GM21529 (cell line): ENCODE data around the gene SWI5.

ENCODE experiments used
- ATAC-seq: cut with Tn5 transposase; IDR thresholded peaks from one replicate; pipeline ENCODE4 v1.9.1; 2021; ENCODE audit not compliant: unreplicated experiment

Gene SWI5

DNA sequence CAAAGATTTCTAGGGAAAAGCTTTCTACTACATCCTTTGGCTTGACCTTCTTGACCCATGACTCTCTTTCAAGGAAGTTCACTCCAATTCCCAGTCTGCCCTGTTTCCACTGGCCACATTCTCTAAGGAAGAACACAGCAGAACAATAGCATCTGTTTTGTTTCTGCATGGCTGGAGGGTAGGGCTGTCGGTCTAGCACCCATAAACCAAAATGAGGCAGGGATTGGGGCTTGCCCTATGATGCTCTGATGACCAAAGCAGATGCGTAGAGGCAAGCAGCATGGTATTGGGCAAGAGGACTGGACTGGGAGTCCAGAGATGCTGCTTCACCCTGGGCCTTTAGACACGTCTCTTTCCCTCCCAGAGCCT, 24.4 kb upstream of the SWI5 start:
- ATAC-seq = no peak

DNA sequence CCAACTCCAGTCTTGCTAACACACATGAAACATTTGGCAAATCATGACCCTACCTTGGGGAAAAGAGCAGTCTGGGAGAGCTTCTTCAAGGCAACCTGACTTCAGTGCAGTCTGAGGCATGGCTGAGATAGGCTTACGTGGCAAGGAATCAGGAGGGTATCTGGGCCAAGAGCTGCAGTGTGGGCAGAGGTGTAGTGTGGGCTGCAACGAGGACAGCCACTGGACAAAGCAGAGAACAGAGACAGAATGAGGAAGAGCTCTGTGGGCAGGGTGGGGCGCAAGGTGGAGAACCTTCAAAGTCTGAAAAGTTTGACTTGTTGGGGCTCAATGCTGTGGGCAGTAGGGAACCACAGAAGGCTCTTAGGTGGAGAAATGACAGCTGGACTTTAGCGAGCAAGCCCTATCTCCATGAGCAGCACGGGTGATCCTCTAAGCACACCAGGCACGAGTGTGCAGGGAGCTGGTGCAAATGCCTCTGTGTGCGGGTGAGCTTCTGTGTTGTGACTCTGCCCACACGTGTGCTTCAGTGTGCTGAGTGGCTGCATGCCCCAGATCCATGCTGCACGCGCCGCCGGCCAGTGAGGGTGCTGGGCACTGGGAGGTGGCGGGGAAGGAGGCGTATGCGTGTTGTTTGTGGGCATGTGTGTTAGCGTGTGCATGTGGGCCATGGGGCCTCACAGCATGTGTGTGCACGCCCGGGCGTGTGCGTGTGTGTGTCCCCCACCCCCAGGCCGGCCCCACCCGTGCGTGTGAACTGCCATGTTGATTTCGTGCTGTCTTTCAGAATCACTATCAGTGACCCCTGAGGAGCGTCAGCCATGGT, 23.5 kb upstream of the SWI5 start:
- no peak for ATAC-seq

DNA sequence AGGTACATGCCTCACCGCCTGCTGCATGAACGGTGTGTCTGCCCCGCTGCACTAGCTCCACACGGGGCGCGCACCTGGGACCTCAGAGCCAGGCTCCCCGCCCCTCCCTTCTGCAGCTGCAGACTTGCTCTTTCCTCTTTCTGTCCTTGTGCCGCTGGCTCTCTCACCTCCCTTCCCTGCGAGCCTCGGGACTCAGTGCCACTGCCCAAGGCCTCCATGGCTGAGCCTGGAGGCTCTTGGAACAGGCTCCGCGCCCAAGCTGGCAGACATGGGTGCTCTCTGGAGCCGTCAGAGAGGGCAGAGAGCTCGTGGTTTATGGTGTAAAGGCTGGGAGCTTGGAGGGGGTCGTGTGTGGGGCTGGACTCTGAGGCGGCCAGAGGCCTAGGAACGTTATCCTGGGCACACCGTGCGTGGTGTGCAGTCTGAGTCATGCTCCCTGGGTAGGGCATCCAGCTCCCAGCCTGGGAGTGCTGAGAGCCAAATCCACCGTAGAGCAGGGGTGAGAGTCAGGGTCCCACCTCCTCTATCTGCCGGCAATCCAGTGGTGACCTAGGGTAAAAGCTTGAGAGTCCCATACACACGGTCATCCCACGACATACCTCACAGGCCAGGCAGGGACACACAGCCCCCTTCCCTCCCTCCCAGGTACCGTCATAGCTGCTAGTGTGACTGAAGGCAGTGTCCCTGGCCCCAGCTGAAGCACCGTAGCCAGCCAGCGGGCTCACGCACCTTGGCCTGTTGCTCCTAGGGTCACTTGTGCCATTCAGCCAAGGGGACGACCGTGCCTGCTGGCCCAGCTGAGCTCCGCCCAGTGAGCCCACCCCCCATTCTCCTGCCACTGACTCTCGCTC, 22.7 kb upstream of the SWI5 start:
- no peak for ATAC-seq

DNA sequence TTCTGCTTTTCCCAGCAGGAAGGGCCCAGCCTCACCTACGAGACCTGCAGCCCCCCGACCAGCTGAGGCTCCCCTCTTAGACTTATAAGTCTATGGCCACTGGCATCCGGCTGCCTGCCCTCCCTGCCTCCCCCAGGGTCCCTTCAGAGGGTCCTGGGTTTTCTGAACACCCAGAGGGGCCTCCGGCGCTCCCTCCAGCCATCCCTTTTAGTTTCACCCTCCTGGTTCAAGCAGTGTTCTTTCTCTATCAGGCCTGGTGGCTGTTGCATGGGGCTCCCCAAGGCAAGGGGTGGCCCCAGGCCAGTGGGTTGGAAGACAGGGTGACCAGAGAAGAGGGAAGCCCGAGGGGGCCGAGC, 22.1 kb upstream of the SWI5 start:
- no peak for ATAC-seq

DNA sequence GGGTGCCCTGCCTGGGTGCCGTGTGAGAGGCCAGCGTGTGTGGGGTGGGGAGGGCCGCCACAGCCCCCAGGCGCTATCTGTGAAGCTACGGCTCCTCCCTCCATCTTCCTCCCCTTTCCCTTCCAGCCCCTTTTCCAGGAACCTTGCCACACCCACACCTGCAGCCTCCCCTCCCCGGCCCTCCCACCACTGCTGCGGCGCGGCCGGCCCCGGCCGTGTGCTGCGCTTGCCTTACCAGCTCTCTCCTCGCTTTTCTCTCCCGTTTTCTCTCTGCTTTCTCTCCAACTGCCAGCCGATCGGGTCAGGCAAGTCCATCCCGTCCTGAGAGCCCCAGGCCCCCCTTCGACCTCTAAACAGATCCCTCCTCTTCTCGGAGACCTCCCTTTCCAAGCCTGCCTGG, 21.7 kb upstream of the SWI5 start:
- ATAC-seq = no peak

DNA sequence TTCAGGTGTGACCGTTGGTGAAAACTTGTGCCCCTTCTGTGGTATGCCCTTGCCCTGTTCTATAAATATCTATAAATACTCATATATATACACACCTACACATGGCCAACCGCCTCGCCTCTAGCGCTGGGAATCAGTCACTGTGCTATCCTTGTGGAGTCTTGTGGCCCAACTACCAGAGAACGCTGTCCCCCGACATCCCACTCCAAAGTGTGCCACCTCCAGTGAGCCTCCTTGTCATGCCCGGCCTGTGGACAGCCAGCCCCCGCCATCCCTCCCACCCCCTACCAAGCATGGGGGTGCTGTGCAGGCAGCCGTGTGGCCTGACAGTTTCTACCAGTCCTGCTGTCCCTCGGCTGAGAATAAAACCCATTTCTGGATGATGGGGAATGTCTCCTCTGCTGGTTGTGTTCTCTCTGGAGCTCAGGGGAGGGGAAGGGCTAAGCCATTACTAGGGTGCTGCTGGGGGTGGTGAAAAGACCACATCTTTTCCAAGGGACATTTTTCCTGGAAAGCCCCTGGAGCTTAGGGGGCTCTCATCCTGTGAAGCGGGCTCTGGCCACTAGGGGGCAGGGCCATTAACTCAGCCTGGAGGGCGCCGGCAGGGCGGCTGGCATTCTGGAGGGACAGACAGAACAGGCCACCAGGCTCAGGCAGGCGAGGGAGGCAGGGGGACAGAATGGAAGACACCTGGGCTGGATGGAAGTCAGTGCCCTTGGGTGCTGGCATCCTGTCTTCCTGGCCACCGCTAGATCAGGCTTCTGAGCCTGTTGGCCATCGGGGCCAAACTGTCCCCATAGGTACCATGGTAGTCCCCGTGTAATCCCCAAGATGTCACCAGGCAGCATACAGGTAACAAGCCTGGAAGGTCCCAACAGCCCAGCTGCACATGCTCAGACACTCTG, 21.0 kb upstream of the SWI5 start:
- ATAC-seq = no peak

DNA sequence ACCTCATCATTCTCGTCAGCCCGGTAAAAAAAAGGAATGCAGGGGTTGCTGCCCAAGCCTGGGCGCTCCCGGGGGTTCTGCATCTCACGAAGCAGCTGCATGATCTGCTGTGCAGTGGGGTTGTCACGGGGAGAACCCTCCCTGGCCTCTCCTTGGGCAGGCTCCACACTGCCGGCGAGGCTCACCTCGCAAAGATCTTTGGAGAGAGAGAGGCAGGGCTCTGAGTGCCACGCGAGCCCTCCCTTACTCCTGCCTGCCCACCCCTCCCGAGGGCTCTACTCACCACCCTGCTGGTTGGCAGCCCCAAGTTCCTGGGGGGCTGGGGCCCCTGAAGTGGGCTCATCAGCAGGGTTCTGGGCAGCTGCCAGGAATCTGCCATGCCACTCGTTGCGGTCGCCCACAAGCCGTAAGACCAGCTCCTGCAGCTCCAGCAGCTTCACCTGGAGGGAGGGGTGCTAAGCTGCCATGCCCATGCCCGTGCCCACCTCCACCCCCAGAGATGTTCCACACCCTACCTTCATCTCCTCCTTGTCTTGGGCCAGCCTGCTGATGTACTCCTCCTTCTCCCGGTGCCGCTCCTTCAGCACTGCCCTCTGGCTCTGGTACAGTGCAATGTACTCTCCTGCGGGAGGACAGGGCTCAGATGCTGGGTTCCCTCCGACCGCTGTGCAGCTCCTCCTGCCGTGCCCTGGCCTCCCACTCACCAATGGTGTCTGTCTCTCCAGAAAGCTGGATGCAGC, 18.8 kb upstream of the SWI5 start:
- ATAC-seq = no peak

DNA sequence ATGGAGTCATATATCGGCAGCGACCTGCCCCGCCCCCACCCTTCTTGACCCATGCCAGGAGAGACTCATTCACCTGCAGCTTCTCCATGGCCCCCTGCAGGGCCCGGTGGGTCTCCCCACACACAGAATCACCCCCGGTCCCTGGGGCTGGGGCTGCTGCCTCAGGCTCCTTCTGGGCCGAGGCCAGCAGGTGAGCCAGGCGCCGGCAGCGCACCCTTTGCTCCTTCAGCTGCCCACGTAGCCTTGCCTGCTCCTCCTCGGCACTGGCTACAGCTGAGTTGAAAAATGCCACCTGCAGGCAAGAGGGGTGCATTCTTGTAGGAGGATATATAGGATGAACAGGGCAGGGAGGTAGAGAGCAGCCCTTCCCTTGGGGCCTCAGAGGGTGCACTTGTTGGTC, 18.2 kb upstream of the SWI5 start:
- no peak for ATAC-seq

DNA sequence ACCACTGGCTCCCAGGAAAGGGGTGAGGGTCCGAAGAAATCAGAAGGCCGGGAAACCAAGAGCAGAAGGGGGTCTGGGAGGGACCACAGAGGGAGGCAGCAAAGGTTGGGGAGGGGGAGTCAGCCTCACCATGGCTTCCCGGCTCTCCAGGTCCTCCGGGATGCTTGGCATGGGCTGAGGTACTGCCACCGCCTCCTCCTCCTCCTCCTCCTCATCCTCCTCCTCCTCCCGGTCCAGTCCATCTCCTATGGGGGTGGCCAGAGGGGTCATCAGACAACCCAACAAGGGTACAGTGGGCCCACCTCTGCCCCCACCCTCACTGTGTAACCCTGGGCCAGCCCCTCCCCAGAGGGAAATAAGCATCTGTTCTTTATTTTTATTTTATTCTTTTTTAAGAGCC, 17.8 kb upstream of the SWI5 start:
- no peak for ATAC-seq

DNA sequence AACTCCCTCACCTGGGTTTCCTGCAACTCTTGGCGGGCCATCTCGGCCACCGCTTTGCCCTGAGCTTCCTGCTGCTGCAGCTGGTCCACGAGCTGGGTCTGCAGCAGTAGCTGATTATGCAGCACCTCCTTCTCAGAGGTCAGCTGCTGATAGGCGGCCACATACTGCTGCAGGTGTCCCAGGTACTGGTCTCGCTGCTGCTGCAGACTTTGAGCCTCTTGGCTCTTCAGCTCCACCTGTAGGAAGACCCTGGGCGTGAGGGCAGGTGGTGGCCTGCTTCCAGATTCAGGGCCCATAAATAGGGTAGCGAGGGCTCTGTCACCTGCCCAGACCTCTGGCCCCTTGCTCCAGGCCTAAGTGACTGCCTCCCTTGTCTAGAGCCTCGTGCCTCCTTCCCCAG, 16.9 kb upstream of the SWI5 start:
- no peak for ATAC-seq

DNA sequence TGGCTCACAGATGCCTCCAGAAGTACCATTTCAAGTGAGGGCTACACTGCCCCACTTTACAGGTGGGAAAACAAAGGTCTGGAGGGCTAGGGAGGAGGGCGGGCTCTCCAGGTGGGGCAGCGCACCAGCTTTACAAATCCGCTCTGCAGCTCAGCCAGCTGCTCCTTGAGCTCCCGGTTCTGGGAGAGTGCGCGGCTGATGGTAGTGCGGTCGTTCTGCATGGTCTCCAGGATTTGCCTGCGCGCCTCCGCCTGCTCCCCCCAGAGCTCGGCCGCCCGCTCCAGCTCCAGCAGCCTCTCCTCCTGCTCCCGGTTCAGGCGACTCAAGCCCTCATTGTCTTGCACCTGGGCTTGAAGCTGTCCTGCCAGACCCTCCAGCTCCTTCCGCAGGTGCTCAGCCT, 15.7 kb upstream of the SWI5 start:
- no peak for ATAC-seq

DNA sequence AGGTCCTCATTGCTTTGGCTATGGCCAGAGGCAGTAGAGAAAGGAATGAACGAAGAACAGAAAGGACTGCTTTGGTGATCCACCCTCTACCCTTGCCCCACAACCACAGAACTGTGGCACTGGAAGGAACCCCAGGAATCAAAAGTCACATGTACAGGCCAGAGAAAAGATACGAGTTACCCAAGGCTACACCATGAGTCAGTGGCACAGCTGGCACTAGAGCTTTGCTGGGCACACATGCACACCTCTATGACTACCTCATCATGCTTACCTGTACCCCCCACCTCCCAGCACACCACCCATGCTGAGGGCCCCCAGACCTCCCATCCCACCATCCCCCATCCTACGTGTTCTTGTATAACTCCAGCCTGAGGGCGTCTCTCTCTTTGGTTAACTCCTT, 13.4 kb upstream of the SWI5 start:
- ATAC-seq = no peak

DNA sequence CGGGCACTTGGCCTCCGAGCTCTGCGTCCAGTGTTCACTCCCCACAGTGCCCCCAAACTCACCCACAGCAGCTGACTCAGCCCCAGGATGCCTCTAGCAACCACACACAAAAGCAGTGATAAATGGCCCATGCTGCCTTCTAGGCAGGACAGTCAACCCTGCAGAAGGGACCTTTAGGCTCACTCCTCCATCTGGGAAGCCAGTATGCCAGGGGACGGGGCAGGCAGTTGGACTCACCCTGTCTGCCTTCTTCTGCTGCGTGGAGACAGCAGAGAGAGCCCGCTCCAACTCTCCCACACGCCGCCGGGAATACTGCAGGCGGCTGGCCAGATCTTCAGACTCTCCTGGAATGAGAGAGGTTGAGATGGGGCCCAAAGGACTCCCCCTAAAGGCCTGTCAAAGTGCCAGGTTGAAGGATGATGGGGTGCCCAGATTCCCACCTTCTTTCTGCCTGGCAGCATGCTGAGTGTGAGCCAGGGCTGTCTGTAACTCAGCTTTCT, 10.7 kb upstream of the SWI5 start:
- ATAC-seq = no peak

DNA sequence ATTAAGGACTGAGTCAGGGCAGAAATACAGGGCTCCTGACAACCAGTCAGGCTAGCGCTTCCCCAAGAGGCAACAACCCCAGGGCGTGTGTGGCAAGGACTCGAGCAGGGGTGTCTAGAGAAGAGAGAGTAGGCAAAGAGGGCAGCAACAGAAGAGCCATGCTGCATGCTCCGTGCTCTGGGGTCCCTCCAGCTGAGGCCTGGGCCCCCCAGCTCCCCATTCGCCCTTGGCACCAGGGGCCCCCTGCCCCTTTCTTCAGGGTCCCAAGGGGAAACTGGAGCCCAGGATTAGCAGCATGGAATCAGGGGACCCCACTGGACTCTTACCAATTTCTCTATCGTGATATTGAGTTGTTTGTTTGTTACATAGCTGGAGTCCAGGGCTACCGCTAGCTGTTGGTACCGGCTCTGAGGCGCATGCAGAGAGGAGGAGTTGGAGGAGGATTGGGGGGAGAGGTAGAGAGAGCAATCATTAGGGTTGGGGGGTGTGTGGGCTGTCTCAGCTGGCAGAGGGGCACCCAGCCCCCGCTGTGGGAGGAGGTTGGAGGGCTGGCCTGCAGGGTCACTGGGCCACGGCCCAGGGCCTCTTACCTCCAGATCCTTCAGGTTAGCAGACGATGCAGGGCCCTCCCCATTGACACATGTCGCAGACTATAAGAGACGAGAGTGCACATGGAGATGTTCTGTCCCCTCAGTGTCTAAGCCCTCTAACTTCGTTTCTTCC, 9.0 kb upstream of the SWI5 start:
- ATAC-seq = no peak

DNA sequence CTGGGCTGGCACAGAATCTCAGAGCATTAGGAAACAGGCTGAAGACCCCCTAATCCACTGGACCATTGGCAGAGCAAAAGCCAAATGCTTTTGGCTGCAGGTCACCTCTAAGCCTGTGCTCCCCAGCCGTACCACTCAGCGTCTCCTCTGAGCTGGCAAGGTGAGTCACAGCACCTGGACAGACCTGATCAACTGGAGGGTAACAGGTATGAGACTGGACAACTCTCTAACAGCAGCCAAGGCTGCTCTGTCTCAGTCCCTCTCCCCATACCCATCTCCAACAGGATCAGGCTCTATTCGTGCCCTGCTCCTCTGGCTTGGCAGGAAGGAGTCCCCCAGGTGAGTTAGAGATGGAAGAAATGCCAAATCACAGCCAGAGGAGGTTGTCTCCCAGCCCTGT, 5.0 kb upstream of the SWI5 start:
- no peak for ATAC-seq

DNA sequence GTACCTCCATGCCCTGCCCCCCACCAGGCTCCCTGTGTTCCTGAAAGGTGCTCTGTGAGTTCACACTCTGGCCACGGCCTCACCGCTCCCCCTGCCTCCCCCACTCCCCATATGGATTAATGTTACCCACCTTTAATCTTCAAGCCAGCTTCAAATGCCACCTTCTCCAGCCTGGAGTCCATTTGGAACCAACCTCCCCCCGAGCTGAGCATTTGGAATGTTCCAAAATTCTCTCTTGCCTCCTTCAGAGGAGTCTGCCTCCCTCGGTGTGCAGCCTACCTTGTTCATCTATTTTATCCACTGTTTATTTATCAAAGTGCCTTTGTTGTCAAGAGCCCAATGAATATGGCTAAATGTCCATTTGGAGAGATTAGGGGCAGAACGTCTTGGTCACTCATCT, 4.6 kb upstream of the SWI5 start:
- ATAC-seq = no peak

DNA sequence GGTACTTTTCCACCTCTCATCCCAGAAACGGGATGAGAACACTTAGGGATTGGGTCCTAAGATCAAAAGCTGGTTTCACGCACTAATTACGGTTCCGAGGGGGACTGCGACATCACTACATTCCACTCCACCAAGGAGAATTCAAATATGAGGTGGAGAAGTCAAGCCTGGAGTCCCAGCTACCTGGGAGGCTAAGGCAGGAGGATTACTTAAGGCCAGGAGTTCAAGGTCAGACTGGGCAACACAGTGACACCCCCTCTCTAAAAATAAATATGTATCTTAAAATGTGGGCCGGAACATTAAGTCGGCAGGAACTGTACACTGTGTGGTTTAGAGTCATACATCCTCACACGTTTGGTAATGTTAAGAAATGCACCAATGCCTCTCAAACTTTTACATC, 1.8 kb upstream of the SWI5 start:
- no peak for ATAC-seq

DNA sequence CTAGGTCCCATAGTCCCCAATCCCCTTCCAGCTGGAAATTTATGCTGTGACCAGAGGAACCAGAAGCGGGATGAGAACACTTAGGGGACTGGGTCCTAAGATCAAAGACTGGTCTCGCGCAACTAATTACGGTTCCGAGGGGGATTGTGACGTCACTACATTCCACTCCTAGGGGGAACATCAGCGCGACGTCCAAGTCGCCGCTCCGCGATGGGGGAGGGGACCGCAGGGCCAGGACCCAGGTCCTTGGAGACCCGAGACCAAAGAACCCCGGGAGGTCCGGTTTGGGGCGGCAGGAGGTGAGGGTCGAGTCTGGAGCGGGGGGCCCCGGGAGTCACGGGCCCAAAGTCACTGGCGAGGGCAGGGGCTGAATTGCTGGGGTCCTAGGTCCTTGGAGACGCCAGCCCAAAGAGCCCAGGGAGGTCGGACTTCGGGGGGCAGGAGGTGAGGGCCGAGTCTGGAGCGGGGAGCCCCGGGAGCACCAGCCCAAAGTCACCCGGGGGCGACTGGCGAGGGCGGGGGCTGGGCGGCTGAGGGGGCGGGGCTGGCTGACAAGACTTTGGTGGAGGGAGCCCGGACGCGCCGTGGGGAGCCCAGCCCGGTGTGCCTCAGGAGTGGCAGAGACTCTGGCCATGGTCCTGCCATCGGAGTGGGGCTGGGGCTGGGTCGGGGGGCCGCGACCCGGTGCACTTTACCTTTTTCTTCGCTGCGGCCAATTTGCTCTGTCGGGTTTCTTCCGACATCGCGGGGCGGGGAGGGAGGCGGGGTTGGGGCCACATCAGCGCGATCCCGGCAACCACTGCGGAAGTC, 673 bp upstream of the SWI5 start, which contains the start of gene GOLGA2:
Gene GOLGA2 (minus strand): TSS at position 810 of the 810 bp plus-strand sequence. CDS start 31 bp downstream, at position 779.
- ATAC-seq = peak; percentile 52
